Activated CD8-positive, alpha-beta memory T cell treated with anti-CD3 and anti-CD28 coated beads, Interleukin-2, amount 50 U/mL, for 4 hours (primary cell): ENCODE results near the gene PTEN.
"Not testable (repeated sequence)": the region's sequence is repeated elsewhere in the genome, so short reads cannot be mapped to it uniquely, and the experiment has no call there.

ENCODE experiments used
- DNase-seq: peaks from one replicate; pipeline ENCODE4 v3.0.0-alpha.2; 2020

PTEN gene

DNA sequence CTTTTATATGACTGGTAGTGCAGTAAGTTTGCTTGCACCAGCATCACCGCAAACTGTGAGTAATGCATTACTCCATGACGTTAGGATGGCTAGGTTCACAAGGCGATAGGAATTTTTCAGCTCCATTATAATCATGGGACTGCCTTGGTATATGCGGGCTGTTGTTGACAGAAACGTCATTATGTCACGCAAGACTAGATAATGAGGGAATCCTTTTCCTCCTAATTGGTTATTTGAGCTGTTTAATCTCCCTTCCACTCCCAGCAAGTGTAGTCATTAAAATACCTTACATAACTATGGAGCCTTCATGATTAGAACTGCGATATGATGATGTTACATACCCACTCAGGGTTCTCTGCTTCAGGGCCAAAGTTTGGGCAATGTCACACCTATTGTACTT lies 17.4 kb upstream of the PTEN start:
- no peak for DNase-seq

DNA sequence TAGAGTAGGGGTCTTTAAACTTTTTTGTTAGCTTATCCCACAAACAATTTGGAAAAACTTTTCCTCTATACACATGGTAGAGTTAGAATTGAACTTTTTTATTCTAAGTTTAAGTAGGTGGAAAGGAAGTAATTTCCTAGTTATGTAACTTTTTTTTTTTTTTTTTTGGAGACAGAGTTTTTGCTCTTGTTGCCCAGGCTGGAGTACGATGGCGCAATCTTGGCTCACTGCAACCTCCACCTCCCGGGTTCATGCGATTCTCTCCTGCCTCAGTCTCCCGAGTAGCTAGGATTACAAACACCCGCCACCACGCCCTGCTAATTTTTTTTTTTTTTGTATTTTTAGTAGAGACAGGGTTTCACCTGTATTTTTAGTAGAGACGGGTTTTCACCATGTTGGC lies 16.7 kb upstream of the PTEN start:
- not testable (repeated sequence) for DNase-seq

DNA sequence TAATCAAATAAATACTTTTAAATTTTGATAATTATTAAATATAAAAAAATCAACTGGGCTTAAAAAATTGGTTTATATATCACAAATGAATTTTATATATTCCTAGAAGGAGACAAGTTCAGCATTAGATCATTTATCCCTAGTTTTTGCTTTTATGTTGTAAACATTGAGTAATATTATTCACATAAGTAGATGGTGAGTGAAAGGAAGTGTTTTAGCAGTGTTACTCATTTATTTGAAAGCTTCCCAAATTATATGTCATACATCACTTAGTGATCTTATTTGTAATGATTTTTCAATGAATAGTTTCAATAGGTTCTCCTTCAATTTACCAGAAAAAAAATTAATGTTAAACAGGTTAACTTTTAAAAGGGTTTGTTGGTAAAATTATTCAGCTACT lies 15.9 kb upstream of the PTEN start:
- no peak for DNase-seq

DNA sequence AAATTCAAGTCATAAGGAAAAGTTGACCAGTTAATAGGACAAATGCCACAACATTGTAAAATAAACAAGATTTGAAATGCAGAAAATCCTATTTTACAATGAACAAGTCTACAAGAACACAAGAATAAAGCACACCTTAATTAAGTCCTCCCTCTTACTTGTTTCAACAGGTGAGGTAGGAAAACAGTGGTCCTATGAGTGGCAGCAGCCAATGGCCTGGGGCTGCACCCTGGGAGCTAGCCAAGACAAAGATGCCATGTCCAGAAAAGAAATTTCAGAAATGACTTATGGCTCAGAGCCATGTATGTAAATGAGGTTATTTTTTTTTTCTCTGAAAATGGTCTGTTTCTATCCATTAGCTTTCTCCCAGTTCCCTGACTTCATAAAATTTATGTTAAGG lies 14.4 kb upstream of the PTEN start:
- no peak for DNase-seq

GRCh38 chr10:87850742-87851205 lies 12.7 kb upstream of the PTEN start:
- DNase-seq = peak; percentile 50

- DNase-seq = no peak
Observed at GRCh38 chr10:87852089-87852488, 11.3 kb upstream of the PTEN start.

- not testable (repeated sequence) for DNase-seq
Observed at GRCh38 chr10:87855247-87855646, 8.2 kb upstream of the PTEN start.

DNA sequence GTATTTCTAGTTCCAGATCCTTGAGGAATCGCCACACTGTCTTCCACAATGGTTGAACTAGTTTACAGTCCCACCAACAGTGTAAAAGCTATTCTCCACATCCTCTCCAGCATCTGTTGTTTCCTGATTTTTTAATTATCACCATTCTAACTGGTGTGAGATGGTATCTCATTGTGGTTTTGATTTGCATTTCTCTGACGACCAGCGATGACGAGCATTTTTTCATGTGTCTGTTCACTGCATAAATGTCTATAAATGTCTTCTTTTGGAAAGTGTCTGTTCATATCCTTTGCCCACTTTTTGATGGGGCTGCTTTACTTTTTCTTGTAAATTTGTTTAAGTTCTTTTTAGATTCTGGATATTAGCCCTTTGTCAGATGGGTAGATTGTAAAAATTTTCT lies 7.8 kb upstream of the PTEN start:
- not testable (repeated sequence) for DNase-seq

DNA sequence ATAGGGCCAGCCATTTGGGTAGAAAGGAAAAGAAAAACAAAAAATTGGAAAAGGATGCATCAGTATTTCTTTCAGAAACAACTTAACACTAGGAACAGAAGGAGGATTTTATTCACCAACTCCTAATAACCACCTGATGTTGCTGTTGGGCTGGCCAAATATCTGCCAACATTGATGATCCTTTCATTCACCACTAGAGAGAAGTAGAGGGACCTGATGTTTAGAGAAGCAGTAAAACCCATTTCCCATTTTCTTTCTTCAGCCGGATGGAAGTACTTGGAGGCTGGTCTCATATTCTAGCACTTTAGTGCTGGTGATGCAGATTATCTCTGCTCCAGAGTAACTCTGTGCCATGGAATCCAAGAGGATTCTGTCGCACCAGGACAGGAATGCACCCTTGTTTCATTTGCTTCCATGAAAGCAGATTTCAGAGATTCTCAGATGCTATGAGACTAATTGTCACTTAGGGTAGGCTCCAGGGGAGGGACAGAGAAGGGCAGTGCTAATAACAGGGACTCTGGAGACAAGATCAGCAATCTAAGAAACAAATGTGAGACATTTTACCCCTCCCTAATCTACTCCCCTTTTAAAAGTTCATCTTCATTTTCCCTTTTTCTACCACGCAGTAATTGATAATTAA lies 3.1 kb upstream of the PTEN start:
- no peak for DNase-seq

DNA sequence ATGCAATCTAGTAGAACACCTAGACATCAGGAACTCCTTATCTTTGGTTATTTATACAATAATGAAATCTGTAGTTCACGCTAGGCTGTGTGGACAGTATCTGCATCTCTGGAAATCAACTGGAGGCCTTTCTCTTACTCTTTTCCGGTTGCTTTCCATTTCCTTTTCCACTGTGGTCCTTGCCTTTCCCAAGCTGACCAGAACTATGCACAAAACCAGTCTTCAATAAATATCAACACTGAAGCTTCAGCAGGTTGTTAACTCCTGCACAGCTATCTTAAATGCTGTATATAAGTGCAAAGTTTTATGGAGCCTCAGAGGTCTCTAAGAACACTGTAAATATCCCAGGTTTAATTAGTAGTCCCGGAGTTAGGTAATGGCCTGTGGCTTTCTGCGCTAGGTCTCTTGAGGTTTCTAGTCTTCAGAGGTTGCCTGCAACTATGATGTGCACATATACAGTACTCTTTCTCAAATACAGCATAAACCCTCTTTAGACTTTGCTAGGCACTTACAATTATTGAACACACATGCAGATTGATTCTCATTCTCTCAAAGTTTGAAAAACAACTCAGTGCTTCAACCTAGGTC lies 2.5 kb upstream of the PTEN start:
- DNase-seq = no peak

GRCh38 chr10:87861566-87861952 lies 1.9 kb upstream of the PTEN start:
- no peak for DNase-seq

DNA sequence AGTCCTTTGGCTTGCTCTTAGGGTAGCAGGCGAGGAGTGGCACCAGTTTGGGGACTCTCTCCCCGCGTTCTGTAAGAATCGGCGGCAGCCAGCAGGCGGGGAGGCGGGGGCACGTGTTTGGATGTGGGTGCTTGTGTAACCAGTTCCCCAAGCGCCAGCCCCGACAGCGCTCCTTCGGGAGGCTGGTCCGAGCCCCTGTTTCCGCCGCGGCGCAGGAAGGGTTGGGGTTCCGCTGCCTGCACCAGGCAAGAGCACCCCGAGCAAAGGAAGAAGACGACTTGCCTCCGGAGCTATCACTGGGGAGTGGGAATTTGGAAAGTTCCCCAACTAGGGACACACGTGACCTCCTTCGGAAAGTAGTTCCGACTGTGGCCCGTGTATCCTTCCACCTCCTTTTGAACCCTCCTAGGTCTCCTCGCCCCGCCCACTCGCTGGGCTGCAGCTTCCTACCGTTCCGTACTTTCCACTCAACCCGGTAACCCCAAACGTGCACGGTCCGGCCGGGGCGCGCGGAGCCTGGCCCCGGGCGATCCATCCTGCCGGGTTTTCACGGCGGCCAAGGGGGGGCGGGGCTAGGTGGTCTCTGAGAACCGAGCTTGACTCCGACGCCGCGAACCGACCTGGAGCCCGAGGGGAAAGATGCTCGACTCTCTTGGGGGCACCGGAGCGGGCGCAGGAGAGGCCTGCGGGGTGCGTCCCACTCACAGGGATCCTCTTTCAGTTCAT lies 1.3 kb upstream of the PTEN start:
- peak; percentile 94 for DNase-seq

- DNase-seq = no peak
Observed at GRCh38 chr10:87862679-87863052, 759 bp upstream of the PTEN start.

DNA sequence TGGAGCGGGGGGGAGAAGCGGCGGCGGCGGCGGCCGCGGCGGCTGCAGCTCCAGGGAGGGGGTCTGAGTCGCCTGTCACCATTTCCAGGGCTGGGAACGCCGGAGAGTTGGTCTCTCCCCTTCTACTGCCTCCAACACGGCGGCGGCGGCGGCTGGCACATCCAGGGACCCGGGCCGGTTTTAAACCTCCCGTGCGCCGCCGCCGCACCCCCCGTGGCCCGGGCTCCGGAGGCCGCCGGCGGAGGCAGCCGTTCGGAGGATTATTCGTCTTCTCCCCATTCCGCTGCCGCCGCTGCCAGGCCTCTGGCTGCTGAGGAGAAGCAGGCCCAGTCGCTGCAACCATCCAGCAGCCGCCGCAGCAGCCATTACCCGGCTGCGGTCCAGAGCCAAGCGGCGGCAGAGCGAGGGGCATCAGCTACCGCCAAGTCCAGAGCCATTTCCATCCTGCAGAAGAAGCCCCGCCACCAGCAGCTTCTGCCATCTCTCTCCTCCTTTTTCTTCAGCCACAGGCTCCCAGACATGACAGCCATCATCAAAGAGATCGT lies 598 bp downstream of the PTEN start:
- peak; percentile 30 for DNase-seq

GRCh38 chr10:87864496-87865059 lies 1.2 kb downstream of the PTEN start:
- no peak for DNase-seq

GRCh38 chr10:87865241-87865881 lies 1.9 kb downstream of the PTEN start:
- no peak for DNase-seq

DNA sequence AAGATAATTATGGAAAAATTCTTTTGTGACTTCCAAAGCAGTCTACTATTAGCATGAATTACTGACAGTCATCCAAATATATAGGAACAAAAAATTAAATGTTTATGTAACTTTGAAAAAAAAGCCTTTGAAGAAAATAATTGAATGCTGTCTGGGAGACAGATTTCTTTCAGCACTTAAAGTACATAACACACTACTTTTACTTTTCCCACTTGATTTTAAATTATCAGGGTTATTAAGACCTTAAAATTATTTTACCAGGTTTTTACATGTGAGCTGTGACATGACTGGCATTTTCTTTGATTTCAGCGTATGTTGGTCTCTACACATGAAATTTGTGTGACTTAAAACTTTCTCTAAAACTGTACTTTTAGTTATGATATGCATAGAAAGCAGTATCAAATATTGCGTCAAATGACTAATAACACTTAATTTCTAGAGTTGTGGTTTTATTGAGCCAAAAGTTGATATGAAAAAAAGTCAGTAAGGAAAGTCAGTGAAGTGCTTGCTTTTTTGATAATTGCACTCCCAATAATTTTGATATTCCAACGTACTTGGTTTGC lies 3.1 kb downstream of the PTEN start:
- no peak for DNase-seq

- DNase-seq = no peak
Observed at GRCh38 chr10:87867453-87867852, 4.0 kb downstream of the PTEN start.

- no peak for DNase-seq
Observed at GRCh38 chr10:87868277-87868676, 4.9 kb downstream of the PTEN start.

DNA sequence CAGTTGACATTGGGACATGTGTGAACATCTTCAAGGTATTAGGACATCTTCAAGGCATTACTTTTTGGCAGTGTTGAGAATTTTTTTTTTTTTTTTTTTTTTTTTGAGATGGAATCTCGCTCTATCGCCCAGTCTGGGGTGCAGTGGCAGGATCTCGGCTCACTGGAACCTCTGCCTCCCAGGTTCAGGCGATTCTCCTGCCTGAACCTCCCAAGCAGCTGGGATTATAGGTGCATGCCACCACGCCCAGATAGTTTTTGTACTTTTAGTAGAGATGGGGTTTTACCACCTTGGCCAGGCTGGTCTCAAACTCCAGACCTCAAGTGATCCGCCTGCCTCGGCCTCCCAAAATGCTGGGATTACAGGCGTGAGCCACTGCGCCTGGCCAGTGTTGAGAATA lies 5.7 kb downstream of the PTEN start:
- DNase-seq = not testable (repeated sequence)

DNA sequence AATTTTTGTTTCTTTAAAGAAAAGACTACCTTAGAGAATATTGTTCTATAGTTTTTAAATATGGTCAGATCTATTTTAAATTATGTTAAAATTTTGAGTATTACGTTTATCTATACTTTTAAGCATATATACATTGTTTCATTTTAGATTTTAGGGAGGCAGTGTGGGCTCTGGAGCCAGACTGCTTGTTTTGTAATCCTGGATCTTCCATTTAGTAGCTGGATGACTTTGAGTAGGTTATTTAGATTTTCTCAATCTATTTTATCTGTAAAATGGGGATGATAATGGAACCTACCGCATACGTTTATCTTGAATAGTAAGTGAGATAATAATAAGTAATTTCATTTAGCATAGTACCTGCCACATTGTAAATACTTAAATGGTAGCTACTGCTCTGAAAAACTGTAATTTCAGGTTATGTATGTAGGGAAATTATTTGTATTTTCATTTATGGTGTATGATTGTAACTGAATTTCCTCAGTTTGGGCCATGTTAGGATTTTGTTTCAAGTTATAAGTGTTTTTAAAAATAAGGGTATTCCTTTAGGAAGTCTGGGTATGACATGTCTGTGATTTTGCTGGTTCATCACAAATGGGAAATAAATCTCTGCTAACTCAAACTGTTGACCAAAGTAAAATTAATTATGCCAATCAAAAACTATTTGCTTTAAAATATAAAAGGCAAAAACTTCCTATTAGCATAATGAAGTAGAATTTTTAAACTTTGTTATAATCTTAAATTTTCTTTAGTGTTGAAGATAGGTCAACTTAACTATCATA lies 6.5 kb downstream of the PTEN start:
- DNase-seq = no peak

GRCh38 chr10:87872828-87873227 lies 9.4 kb downstream of the PTEN start:
- DNase-seq = no peak
